Upper lobe of right lung (tissue), 1 donor: ENCODE results near the gene CYSTM1. TPM values are rescaled to one million over a fixed set of nuclear protein-coding genes. Genes with fewer than 3 reads are reported as not detected.
A peak's percentile ranks its signal among the peaks of the same experiment; 100 is the strongest.

Source experiments
- ATAC-seq: fragments of 200-7000 bp; cut with Tn5 transposase; one replicate; pipeline ENCODE4 v1.9.1; 2020; ENCODE audit warnings: mild to moderate bottlenecking, moderate library complexity
- DNase-seq: peaks from one replicate; pipeline ENCODE4 v3.0.0-alpha.2; 2020
- H3K27ac ChIP-seq: fragments of 200-600 bp; one replicate; pipeline ENCODE4 v1.8.0; 2022
- H3K27me3 ChIP-seq: fragments of 200-600 bp; one replicate; pipeline ENCODE4 v1.8.0; 2022; ENCODE audit warnings: mild to moderate bottlenecking
- H3K36me3 ChIP-seq: fragments of 200-600 bp; one replicate; pipeline ENCODE4 v1.8.0; 2022
- H3K4me1 ChIP-seq: fragments of 200-600 bp; one replicate; pipeline ENCODE4 v1.8.0; 2022
- H3K4me3 ChIP-seq: fragments of 200-600 bp; one replicate; pipeline ENCODE4 v1.8.0; 2022; ENCODE audit warnings: mild to moderate bottlenecking
- H3K9me3 ChIP-seq: fragments of 200-600 bp; one replicate; pipeline ENCODE4 v1.8.0; 2022
- CTCF ChIP-seq: fragments of 200-600 bp; IDR thresholded peaks from one replicate; pipeline ENCODE4 v1.8.0; 2022; ENCODE audit warnings: antibody characterized with exemption
- intact Hi-C: fragments of 100-400 bp; cut with DNase I; formaldehyde crosslinking; loops from one replicate; pipeline ENCODE4 v1.11.0; 2022
- total RNA-seq: library from RNA; stranded (reverse); fragmentation: NEBNext Ultra II Directional; extraction: Animal tissue kit (Norgen Biotek cat#: 25700); gene quantifications from one replicate; pipeline ENCODE4 v1.2.1, GENCODE V29; 2021
- donor health status: DM: no; HTN: yes; CAD: no; lungs with severe emphysema.

The CYSTM1 gene
- total RNA-seq, 1 donor from 2014 or later = 85.1 TPM

- no peak overlapping the region for H3K4me3 ChIP-seq
- no peaks in the 10 kb centered on the region for H3K27me3 ChIP-seq
- intact Hi-C loops = no loop called here
- H3K9me3 ChIP-seq = no peaks in the 10 kb centered on the region
- peaks cover 6% of the 10 kb centered on the region for H3K36me3 ChIP-seq
- peak overlapping the region; percentile 65 for H3K27ac ChIP-seq
- DNase-seq = no peak
- peaks cover 14% of the 10 kb centered on the region for H3K4me1 ChIP-seq
- no peak for TF ChIP-seq CTCF
- no peak for ATAC-seq
These were observed 87.2 kb downstream of the CYSTM1 start for GRCh38 chr5:140262221-140262620.

GRCh38 chr5:140262839-140263238 is 87.9 kb downstream of the CYSTM1 start:
- no peak for TF ChIP-seq CTCF
- intact Hi-C loops = no loop called here

GRCh38 chr5:140265845-140266244 is 90.9 kb downstream of the CYSTM1 start:
- TF ChIP-seq CTCF = no peak
- Histone ChIP-seq H3K36me3 (no peaks in the 10 kb centered on the region), H3K27me3 (no peaks in the 10 kb centered on the region), H3K27ac (no peak overlapping the region), H3K4me1 (peaks cover 14% of the 10 kb centered on the region), H3K4me3 (no peak overlapping the region), H3K9me3 (no peaks in the 10 kb centered on the region)
- intact Hi-C loops = no loop called here
- ATAC-seq (no peak), DNase-seq (no peak)

More at GRCh38 chr5:140262839-140263238, 87.9 kb downstream of the CYSTM1 start:
- Histone ChIP-seq H3K27ac (no peak overlapping the region), H3K4me1 (peaks cover 14% of the 10 kb centered on the region), H3K27me3 (no peaks in the 10 kb centered on the region), H3K36me3 (peaks cover 3% of the 10 kb centered on the region), H3K4me3 (no peak overlapping the region), H3K9me3 (no peaks in the 10 kb centered on the region)
- ATAC-seq (no peak), DNase-seq (no peak)

GRCh38 chr5:140266471-140267200 is 91.6 kb downstream of the CYSTM1 start:
- Histone ChIP-seq H3K4me3 (no peak overlapping the region), H3K4me1 (peaks cover 7% of the 10 kb centered on the region), H3K27ac (no peak overlapping the region), H3K9me3 (no peaks in the 10 kb centered on the region), H3K27me3 (no peaks in the 10 kb centered on the region), H3K36me3 (no peaks in the 10 kb centered on the region)
- ATAC-seq (no peak), DNase-seq (no peak)
- no peak for TF ChIP-seq CTCF
- intact Hi-C loops = no loop called here

- Histone ChIP-seq H3K4me3 (no peak overlapping the region), H3K36me3 (no peaks in the 10 kb centered on the region), H3K27ac (no peak overlapping the region), H3K4me1 (peaks cover 1% of the 10 kb centered on the region), H3K9me3 (no peaks in the 10 kb centered on the region), H3K27me3 (no peaks in the 10 kb centered on the region)
- no peak for DNase-seq
- intact Hi-C loops = no loop called here
- no peak for ATAC-seq
- TF ChIP-seq CTCF = no peak
These were observed 92.2 kb downstream of the CYSTM1 start for GRCh38 chr5:140267201-140267540.
